GM21786 (cell line): ENCODE results near the gene PUM1.

Source experiments
- ATAC-seq: cut with Tn5 transposase; IDR thresholded peaks from one replicate; pipeline ENCODE4 v1.9.1; 2021; ENCODE audit not compliant: unreplicated experiment

The PUM1 gene

DNA sequence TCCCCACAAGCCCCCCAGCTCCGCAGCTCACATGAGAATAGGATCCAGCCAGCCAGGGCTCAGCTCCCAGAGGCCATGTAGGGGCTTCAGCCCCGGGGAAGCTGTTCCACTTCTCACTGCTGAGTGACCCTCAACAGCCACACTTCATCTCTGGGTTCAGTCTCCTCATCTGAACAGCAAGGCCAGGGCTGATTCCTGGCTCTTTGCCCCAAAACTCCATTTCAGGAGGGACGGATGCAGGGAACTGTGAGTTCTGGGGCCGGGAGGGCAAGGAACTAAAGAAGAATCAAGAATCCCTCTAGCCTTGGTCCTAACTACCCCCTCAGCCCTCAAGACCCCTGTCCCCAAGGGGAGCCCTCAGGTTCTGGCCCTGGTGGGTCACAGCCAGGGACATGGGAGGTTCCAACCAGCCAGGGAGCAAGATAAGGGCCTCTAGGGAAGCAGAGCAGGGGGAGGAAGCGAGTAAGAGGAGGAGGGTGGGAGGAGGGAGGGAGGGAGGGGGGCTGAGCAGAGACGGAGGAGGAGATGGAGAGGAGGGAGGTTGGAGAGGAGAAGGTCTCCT is 170.1 kb downstream of the PUM1 start:
- no peak for ATAC-seq

DNA sequence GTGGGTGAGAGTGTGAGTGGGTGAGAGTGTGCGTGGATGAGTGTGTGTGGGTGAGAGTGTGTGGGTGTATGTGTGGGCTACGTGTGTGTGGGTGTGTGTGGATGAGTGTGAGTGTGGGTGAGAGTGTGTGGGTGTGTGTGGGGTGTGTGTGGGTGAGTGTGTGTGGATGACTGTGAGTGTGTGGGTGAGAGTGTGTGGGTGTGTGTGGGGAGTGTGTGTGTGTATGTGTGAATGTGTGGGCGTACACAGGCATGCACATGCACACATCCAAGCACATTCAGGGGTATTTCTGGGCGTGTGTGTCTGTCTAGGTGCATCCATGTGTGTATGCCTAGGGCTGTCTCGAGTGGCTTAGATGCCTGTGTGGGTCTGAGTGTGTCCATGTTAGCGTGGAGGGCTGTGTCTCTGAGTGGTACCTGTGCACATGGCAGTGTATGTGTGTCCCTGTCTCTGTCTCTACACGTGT is 171.0 kb downstream of the PUM1 start:
- ATAC-seq: no peak

DNA sequence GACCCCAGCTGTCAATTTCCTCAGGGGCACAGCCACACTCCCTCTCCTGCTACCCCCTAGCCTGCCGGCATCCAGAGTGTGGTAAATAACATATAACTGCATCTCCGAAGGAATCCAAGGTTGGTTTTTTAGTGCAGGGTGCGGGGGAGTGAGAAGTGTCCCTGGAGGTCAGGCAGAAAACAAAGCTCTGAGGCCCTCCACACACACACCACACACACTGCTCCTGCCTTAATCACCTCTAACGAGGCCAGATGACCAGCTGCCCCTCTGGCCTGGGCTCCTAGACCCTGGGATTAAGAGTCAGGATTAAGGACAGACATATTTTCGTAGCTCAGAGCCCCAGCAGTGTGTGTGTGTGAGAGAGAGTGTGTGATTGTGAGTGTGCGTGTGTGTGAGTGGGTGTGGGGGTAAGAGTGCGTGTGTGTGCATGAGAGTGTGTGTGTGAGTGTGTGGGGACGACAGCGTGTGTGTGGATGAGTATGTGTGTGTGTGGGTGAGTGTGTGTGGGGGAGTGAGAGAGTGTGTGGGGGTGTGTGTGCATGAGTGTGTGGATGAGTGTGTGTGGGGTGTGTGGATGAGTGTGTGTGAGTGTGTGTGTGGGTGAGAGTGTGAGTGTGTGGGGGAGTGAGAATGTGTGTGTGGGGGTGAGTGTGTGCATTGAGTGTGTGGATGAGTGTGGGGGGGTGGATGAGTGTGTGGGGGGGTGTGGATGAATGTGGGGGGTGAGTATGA is 171.6 kb downstream of the PUM1 start:
- no peak for ATAC-seq

DNA sequence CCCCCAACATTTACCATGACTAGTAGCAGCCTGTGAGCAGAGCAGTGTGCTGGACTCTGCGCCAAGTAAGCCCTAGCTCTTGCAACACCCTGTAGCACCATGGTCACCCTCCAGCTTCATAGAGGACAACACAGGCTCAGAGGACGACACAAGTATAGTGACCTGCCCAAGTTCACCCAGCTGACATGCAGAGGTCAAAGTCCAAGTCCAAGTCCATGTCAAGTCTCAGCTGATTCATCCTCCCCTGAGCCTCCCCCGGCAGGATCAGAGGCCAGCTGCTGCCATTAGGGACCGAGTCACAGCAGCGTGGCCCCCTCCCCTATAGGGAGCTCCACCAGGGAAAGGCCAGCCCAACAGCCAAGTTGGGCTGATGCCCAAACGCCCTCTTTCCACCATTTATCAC is 172.8 kb downstream of the PUM1 start:
- no peak for ATAC-seq

DNA sequence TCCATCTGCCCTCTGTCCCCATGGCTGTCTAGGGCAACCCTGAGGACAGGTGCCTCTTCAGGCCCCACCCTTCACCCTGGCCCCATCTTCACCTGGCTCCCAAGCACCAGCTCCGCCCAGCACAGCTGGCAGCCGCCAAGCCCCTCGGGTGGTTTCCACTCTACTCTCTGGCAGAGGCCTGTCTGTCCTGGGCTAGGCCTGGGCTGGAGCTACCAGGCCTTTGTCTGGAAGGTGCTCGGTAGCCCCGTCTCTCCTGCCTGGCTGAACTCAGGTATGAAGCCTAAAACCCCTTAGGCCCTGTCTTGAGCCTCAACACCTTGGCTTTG is 174.3 kb downstream of the PUM1 start:
- no peak for ATAC-seq

DNA sequence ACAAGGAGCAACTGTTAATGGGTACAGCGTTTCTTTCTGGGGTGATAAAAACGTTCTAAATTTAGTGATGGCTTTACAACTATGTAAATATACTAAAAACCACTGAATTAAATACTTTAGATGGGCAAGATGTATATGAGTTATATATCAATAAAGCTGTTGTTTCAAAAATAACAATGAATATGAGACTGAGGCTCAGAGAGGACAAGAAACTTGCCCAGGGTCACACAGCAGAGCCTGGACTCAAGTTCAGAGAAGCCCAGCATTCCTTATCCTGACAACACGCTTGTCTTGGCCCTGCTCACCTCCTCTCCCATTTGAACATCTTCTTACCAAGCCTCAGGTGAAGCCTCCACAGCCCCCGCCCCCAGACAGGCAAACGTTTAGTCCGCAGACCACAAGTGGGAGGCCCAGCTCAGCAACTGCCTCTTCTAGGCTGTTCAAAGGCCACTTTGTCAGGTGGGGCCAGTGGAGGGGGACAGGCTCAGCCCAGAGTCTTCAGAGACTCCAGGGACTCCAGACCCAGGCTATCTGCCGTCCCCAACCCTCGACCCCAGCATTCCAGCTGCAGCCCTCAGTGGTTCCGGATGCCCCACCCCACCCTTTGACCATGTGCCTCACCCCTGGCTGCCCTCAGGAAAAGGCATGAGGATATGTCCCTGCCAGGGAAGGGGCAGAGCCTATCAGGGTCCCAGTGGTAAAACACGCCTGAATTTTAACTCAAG is 174.9 kb downstream of the PUM1 start:
- ATAC-seq: no peak

DNA sequence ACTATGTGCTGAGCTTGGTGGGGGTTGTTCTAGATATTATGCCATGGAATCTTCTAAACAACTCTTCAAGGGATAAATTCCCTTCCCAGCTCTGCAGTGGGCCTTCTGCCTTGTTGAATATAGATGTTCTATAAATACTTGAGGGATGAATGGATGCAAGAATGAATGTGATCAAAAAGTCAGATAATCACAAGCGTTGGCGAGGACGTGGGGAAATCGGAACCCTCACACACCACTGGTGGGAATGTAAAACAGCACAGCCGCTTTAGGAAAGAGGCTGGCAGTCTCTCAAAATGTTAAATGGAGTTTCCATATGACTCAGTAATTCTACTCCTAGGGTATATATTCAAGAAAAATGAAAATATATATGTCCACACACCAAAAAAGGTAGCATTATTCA is 176.0 kb downstream of the PUM1 start:
- no peak for ATAC-seq

DNA sequence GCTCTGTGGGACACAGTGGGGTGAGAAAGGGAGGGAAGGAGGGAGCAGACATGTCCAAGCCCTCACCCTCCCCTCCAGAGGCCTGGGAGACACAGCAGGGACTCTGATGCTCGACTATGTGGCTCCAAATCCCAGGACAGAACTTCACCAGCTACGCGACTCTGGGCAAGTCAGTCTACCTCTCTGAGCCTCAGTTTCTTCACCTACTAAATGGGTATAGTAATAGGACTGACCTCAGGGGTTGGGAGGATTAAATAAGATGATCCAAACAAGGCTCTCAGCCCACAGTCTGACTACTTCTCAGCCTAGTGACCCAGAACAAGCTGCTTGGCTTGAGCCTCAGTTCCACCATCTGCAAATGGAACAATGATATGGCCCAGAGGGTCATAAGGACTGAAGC is 176.5 kb downstream of the PUM1 start:
- no peak for ATAC-seq

DNA sequence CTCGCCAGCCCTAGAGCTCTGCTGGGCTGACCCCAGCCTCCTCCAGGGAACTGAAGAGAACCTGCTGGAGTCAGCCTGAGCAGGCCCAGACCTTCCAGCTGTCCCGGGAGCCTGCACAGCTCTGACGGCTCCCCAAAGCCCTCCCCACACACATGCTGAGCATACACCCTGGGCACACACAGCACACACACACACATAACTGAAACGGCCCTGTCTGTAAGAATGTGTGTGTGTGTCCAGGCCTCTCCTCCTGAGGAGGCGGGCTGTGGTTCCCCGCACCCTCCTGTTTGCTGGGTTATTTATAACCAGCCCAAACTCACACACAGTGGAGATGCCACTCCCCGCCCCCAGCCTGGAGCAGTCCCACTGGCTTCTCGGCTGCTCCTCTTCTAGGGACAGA is 177.1 kb downstream of the PUM1 start:
- ATAC-seq: no peak

DNA sequence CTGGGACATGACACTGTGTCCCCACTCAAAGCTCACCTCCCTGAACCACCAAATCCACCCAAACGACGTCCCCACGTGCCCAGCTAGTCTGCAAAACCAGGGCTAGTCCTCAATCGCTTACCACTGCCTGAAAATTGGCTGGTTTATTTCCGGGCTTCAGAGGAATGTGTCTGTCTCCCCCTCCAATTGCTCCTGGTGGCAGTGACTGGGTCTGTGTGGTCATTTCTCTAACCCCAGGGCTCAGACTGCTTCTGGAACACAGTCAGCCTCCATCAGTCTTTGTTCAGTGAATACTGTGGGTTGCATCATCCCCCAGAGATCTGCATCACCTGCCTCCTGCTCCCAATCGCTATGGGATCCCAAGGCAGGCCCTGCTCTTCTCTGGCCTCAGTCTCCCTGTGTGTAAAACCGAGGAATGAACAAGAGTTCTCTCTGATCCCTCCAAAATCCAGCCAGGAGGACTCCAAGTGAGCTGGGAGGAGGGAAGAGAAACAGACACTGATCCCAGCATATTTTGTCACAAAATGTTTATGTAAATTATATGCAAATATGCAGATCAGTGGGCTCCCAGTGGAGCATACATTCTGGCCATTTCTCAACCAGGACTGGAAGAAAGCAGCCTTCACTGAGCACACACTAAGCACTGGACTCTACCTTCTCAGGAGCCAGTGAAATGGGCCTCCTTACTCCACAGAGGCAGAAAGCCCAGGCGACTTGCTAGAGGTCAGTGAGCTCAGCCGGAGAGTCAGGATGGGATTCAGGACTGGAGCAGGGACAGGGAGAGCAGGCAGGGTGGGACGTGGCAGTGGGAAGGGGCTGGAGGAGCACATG is 177.8 kb downstream of the PUM1 start:
- ATAC-seq: no peak

DNA sequence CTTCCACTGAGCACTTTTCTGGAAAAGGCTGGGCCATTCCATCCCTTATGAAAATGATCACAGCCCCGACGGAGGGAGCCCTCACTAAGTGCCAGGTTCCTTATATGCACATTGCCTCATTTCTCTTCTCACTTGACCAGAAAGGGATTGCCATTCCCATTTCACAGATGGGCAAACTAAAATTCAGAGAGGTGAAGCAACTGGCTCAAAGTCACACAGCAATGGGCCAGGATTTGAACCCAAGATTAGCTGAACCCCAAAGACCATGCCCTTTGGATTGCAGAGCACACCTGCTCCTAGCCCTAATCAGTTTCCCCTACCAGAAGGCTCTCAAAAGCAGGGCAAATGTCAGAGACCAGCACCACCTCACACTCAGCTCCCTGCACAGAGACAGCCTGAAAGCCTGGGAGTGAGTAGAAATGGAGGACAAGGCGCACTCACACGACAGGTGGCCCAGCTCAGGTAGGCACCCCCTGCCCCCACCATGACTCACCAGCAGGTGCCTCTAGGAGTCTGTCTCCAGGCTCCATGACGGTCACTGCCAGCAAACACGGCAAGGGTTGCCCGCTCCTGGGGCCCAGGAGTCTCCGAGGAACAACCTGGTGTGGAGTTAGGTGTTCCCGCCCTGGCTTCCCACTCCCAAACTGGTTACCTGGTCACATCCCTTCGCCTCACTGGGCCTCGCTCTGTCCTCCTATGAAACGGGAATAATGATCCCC is 178.6 kb downstream of the PUM1 start:
- ATAC-seq: no peak

DNA sequence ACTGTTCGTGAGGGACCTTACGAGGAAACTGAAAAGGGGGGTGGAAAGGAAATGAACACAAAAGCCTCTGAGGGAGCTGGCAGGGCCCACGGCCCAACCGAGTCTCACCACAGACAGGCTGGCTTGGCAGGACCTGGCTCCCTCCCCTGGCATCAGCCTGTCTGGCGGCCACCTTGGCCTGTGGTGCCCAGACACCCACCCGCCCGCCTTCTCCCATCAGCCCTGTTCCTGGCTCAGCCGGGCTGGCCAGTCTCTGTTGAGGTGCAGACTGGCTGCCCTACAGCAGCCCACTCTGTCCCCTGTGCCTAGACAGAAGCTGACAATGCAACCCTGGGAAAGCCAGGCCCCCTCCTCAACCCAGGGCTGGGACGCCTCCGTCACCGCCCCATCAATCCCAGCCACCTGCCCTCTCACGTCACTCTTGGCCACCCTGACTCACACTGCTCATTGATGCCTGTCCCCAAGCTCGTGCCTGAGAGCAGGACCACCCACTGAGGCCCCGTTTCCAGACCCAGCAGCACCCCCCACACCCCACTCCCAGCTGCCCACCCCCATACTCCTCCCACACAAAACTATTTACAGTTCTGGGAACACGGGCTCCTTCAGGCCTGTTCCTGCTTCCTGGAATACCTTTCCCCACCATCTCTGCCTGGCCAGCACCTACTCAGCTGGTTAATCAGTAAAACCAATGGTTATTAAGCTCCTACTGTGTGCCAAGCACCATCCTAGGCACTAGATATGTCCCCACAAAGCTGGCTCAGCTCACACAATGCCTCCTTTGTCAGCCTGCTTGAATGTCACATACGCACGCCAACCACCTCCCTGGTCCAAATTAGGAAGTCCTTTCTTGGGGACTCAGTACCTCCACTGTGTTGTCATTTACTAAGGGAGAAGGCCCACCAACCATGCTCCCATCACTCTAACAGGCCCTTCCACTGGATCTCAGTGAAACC is 179.7 kb downstream of the PUM1 start:
- ATAC-seq: no peak

DNA sequence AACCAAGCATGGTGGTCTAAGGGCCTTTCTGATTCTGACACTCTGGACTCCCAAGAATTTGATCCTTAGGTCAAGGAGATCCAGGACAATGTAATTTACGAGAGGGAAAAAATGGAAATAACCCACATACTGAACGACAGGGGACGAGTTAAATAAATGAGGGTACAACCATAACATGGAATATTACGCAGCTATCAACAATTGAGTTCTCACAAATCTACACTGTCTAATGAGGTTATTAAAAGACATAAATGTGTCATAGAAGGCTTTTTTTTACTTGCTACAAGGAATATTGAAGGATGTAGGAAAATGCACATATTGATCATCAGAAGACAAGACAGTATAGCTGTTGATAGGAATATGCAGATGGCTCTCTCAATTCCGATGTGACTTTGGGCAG is 180.8 kb downstream of the PUM1 start:
- ATAC-seq: no peak

DNA sequence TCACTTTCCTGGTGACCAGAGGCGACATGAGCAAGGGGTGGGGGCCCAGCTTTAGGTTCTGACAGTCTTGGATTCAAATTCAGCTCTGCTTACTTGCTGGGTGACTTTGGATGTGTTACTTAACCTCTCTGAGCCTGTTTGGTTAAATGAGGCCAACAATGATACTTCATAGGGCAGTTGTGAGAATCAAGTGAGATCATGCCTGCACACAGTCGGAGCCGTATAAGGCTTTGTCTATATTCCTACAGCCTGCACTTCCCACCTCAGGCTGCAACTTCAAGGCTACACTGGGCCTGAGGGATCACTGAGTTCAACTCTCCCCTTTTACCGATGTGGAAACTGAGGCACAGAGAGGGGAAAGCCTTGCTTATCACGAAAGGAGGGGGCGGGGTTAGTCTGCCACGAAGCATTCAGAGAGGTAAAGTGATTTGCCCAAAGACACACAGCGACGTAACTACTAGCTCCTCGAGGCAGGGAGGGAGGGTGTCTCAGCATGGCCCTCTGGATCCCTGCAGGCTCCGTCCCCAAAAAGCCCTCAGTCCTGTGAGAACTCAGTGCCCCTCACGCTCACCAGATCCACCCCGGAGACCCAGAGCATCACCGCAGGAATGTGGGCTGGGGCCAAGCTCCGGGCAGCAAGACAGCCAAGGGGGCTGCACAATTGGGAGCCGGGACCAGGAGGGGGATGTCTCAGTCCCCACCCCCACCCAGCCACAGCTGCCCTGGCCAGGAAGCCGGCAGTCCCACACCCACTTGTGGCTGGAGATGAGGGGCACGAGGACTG is 181.9 kb downstream of the PUM1 start:
- no peak for ATAC-seq

DNA sequence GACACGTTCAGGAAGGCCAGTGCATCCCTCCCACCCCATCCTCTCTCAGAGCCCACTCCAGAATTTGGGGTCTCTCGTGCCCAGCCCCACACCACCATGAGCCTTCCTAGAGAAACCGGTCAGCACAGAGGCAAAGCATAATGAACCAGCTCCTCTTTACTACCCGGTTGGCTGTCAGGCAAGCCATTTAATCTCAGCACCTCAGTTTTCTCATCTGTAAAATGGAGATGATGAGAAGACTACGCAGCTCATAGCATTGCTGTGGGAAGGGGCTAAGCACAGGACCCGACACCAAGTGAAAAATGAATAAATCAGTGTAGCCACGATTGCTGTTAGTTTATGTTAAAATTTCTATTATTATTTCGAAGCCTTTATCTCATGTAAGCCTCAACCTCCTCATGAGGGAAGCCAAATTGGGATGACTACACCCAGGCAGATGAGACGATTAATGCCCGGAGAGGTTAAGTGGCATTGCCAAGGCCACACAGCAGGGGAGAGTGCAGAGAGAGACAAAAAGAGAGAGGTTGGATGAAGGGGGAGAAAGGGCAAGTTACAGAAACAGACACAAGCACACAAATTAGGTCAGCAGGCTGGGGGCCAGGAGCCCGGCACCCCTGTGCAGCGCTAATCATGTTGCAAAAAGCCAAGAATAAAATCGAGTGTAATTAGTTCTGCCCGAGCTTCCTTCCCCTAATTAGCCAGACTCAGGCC is 182.7 kb downstream of the PUM1 start:
- ATAC-seq: no peak
